Embryonic facial prominence (tissue), 1 donor: ENCODE data around the gene GFOD2.

ENCODE experiments used
- DNase-seq: peaks from one replicate; pipeline ENCODE4 v3.0.0-alpha.2; 2016; ENCODE audit errors: extremely low spot score

GFOD2 gene

DNA sequence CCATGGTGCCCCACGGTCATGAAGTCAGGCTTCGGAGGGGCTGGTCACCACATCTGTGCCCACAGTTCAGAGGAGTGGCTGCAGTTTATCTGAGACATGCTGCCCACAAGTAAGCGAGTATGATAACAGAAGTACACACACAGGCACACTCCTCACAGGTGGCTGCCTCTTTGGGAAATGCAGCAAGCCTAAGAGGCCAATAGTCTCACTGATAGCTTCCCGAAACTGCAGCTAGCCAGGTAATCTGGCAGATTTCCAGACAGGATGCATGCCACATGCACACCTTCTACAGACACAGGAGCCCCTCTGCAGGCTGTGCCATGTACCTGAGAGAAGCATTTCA is 12.6 kb upstream of the GFOD2 start:
- DNase-seq: no peak

DNA sequence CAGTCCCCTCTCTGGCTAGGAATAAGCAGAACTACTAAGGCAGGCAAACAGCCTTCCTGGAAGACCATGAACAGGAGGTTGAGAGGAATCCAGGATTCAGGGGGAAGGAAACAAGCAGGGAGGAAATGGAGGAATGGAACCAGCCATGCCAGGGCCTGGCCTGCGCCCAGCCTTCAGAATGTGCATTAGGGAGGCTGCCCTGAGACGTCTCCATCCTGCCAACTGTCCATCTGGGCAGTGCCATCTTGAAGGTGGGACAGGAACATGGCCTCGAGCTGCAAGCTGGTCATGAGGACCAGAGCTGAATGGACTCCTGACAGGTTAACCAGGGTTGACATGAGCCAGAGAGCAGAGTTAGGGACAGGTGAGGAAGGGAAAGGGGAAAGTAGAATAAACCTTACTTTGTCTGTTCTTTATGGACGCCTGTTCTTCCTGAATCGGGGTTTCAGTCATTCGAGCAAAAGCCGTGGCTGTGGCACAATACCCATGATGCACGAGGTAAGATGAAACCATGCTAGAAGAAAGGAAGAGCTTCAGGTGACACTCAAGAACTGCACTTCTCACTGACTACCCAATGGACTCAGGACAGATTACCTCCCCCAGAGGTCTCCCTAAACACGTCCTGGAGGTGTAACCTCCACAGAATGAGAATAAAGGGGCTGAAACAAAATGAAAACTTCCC is 12.1 kb upstream of the GFOD2 start:
- DNase-seq: no peak

DNA sequence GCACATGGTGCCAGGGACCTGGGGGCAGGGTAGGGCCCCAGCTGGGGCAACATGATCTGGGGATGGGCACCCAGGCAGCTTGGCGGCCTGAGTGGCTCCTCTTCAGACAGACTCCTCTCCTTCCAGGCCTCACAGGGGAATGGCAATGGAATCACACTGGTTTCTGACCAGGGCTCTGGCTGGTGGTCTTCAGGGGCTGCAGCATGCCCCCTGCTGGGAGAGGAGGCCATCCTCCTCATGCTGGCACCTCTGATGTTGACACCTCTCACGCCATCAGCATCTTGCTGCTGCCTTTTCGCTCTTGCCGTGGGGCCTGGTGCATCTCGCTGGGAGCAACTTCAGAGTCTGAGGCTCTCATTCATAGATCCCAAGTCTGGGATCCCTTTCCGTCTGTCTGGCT is 11.2 kb upstream of the GFOD2 start:
- peak; percentile 3 for DNase-seq

DNA sequence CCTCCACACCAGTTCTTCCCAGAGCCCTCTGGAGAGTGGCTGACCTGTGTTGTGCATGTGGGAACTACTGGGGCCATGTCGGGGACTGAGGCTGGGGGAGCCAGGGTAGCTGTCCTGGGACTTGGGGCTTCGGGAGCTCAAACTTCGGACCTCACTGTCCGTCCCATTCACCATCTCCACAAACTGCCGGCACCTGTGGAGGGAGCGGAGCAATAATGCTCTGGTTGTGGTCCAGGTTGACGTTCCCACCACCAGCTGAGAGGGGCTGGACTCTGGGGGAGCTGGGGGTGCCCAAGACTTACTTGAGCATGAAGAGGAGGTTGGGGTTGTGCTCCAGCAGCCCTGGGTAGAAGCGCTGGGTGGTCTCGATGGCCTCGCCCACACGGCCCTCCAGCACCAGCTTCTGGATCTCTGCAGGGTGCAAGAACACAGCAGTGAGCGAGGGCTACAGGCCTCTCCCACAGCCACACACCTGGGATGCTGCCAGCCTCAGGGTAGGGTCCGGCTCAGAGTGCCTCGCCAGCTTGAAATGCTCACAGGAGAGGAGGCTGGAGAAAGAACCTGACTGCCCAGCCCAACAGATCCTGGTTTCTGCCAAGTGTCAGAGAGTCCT is 10.6 kb upstream of the GFOD2 start:
- DNase-seq: no peak

DNA sequence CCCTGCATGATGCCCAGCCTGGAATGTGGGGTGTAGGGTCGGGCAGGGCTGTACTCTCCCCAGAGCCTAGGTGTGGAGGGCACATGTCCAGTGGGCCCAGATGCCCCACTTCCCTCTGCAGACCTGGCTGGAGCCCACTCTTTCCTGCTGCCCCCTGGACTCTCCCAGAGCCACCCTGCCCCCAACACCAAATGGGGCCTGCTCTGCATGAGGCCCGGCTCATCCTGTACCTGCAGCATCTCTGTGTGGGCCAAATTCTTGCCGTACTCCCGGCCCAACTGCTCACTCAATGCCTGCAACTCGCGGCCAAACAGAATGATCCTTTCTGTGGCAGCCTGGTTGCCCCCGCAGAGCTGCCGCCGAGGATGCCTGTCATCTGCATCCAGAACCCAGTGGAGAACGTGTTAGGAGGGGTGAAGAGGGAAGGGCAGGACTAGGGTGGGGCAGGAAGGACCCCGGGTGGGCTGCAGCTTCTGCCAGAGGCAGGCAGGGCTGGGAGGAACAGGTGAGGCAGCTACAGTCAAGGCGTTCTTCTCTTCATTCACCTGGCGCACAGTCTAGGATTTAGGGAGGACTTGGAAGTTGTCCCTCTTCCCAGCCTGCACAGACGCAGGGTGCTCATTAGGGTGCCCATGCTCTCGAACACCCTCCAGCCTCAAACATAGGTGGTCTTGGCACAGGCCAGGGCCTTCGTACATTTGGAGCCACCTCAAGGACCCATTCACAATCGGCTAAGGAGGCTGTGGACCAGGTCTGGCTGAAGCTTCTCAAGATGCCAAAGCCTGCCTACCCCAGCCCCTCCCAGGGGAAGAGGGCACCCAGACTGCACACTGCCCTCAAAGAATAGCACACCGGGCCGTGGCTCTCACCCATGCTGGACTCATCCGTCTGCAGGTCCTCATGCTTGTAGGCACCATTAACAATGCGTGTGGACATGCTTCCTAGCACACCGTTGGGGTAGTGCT is 8.7 kb upstream of the GFOD2 start:
- DNase-seq: no peak

DNA sequence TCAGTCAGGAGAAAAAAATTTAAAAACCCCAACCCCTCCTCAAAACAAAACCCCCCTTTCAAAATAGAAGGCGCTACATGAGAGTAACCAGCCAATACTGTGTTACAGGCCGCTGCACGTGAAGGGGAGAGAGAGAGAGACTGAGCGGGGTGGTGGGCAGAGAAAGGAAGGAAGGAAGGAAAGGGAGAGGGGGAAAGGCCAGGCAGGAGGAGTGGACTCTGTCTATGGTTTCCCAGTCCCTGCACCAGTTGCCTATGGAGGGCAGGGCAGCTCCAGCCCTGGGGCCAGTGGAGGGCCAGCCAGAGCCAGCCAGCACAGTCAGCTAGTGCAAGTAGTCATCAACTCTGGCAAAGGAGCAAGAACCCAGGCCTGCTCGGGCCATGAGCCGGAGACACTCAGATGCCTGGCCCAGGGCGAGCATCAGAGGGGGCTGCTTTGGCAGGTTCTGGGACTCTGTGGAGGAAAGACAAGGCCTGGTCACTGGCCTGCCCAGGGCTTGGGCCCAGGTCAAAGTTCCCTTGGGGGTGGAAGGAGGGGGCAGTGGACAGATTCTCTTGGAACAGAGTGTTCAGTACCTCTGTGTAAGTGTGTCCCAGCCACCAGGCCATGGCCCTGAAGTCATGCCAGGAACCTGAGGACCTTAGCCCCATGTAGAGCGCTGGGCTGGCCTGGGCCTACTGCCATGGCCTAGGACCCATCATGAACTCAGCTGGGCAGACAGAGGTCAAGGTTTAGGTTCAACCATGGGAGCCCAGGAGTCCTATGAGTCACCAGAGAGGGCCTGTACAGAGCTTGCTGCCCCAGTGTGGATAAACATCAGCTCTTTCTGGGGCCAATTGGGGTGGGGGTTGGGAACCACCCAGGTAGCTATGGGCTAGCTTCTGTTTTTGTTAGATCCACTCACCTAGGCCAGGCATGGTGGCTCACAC is 7.3 kb upstream of the GFOD2 start:
- DNase-seq: no peak

DNA sequence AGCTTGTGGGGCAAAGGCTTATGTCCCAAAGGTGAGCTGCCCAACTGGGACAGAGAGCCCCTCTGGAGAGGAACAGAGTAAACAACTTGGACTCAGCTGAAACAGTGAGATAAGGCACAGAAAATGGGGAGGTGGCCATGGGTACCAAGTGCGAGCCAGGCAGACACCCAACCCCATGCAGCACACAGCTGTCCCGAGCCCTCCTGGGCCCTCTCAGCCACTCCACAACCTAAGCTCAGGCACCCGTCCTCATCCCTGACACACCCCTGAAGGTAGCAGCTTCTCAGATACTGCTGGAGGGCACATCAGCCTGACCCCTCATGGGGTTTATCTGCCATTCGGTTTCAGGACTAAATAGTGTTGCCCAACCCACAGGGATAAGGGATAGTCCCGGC is 4.8 kb upstream of the GFOD2 start:
- DNase-seq: no peak

DNA sequence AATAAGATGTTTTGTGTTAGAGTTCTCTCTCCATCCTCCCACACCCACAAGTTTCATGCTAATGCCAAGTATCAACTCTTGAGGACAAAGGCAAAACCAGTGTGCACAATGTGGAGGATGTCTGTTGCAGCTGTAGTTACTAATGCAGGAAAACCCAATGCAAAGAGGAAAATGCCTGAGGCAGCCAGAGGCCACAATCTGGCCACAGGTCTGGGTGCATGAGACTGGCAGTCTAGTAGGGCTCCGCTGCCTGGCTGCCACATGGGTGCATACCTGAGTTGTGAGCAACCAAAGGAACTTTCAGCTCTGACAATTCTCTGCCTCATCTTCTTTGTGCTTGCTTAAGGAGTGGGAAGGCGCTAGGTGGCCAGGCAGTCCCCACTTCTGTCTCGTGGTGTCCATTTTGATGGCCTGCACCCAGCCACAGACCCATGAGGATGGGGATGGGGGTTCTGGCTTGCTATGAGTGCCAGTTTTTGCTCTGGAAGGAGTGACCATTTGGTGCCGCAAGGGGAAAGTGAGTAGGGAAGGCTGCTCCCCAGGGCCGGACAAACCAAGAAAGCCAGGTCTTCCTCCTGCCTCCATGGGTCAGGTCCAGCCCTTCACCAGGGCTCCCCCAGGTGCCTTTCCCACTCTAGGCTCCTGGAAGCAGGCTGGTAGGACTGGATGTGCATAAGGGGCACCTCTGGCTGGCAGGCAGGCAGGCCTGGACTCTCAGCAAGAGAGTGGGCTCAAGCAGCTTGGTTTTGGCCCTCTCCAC is 4.2 kb upstream of the GFOD2 start:
- no peak for DNase-seq

DNA sequence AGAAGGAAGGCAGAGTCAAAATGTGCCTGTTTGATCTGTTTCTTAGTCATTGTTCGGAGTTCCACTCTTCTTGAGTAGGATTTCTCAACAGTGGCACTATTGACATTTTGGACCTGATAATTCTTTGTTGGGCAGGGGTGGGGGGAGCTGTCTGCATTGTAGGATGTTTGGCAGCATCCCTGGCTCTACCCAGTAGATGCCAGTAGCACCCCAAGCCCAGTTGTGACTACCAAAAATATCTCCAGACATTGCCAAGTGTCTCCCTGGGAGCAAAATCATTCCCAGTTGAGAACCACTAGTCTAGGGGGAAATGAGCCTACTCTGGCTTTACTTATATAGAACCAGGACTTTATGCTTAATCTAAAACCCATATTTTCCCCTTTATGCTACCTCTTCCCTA is 1.1 kb upstream of the GFOD2 start:
- no peak for DNase-seq

DNA sequence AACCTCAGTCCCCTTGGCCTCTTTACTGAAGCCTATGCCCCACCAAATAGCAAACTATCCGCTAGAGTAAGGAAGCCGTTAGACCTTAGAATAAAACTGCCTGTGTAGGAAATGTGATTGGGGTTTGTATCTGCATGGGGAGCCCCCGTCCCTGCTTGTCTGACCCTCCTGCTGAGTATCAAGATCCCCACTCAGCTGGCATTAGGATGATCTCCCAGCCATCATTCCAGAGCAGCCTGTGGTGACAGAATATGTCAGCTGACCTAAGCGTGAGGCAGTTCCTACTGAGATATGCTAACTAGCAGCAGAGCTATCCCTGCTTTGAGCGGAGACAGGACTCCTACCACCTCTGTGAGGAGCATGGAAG is 645 bp upstream of the GFOD2 start:
- DNase-seq: no peak

DNA sequence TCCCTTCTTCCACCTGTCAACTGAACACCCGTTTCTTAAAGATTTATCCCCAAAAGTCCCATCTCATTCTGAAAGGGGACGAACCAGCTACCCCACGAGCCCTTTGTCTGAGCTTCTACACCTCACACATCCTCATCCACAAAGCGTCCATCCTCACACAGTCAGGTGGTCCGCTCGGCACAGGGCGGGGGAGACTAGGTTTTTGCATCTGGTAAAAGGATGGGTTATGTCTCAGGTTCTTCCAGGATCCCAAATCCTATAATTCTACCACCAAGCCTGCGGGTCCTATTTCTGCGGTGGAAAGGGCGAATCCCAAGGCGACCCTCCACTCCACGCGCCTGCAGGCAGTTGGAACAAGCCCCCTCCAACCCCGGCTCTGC is 458 bp downstream of the GFOD2 start:
- no peak for DNase-seq

DNA sequence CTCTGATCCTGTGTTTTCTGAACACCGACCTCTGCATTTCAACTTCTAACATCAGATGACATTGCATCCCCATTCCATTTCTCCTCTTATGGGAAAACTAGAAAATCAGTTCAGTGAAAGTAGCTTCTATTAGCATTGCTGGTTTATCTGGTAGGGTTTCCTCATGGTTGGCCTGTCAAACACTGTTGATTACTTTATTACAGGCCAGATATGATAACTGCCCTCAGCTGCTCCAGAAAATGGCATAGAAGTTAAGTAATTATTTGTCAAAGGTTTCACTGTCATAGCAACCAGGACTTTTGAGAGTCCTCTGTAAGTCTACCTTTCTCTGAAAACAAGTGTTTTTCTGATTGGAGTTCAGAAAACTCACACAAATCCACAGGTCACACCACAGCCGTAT is 3.0 kb downstream of the GFOD2 start:
- DNase-seq: no peak

DNA sequence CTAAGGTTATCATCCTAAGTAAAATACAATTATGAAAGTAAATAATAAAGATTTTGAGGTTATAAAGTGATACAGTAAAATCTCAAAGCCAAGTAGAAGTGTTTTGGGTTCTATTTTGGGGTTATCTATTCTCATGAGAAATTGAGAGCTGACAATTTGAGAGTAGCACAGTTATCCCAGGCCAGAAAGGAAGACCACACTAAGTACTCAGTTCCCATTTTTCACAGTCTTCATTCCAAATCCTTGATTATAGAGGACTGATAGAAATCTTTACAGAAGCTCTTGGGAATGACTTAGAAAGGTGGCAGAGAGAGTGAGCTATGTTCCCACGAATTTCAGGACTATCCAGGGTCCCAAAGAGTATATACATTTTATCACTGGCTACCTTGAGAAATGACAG is 4.6 kb downstream of the GFOD2 start:
- DNase-seq: no peak

DNA sequence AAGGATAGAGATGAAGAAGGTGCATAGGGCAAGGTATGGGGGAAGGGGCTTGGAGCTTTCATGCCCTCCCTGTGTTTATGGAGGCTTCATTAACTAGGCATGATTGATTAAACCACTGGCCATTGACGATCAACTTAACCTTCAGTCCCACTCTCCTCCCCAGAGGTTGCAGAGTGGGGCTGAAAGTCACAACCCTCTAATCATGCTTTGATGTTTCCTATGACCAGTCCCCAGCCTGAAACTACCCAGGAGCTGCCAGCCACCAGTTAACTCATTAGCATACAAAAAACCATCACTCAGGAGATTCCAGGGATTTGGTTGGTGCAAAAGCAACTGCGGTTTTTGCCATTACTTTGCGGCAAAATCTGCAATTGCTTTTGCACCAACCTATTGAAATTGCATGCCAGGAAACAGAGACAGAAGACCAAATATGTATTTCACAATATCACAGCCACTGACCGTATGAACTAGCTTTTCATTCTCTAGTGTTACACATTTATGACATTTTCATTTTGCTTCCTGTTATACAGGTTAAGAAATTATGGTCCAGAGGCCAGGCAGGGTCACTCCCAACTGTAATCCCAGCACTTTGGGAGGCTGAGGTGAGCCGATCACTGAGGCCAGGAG is 5.4 kb downstream of the GFOD2 start:
- no peak for DNase-seq

DNA sequence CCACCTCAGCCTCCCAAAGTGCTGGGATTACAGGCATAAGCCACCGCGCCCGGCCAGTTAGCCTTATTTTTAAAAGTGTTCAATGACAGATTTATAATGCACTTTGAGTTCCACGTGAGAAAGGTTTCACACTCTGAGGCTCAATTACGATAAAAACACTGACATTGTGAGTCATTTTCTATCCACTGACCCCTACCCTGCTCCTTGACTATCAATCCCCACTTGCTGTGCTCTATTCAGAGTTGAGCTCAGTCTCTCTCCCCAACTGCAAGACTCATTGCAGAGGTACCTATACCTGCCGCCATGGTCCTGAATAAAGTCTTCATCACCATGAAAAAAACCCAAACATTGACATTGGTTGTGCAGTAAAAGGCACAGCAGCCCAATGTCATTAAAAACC is 8.5 kb downstream of the GFOD2 start:
- no peak for DNase-seq

DNA sequence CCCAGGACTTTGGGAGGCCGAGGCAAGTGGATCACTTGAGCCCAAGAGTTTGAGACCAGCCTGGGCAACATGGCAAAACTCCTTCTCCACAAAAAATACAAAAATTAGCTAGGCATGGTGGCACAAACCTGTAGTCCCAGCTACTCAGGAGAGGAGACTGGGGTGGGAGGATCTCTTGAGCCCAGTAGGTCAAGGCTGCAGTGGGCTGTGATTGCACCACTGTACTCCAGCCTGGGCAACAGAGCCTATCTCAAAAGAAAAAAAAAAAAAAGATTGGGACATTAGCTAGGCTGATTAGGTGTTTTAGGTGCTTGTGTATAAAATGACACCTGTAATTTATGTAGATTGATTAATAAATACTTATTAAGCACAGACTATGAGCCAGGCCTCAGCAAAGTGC is 10.1 kb downstream of the GFOD2 start:
- DNase-seq: no peak

DNA sequence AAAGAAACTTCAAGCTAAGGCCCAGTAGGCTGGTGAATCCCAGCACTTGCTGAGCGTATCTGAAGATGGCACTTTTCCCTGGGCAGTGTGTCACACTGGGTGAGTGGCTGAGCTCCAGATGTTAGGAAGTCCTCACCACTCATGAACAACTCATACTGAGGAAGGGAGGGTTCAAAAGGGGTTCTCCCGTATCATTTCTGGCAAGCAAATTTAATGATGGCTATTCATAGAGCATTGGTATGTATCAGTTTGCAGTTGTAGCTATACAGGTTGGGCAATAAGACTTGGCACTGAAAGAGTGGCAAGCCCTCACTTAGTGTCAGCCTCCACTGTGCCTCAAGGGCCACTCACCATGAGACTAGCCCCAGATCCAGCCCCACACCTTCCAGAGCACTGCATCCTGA is 10.7 kb downstream of the GFOD2 start:
- no peak for DNase-seq

DNA sequence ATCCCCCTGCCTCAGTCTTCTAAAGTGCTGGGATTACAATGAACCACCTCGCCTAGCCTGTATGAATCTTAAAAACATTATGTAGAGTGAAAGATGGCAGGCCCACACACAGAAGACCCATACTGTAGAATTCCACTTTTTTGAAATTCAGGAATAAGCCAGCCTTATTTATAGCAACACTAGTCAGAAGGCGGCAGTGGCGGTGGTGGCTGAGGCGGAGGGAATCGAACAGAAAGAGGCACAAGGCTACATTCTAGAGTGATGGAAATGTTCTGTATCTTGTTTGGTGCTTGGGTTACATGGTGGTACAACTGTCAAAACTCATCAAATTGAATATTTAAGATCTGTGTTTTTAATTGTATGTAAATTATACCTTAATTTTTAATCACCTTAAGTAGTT is 11.3 kb downstream of the GFOD2 start:
- no peak for DNase-seq

DNA sequence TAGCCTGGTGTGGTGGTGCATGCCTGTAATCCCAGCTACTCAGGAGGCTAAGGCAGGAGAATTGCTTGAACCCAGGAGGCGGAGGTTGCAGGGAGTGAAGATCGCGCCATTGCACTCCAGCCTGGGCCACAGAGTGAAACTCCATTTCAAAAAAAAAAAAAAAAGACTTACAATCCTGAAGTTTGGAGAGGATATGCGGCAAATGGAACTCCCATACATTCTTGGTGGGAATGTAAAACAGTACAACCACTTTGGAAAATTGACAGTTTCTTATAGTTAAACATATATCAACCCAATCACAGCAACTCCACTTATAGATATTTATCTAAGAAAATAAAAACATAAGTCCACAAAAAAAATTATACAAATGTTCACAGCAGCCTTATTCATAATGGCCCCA is 11.9 kb downstream of the GFOD2 start:
- DNase-seq: no peak

DNA sequence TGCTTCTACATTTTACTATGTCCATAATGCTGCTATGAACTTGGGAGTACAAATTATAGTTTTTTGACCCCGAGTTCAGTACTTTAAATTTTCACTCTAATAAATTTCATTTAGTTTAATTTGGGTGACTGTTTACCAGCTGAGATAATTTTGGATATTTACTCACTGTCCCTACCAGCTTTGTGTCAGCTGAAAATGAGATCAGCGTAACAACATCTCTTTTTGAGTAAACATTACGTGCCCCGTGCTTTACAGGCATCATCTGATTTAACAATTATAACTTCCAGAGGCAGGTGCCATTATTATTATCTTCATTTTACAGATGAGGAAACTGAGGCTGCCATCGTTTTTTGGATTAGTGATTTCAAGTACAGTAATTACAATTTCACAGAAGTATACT is 15.0 kb downstream of the GFOD2 start:
- DNase-seq: no peak

DNA sequence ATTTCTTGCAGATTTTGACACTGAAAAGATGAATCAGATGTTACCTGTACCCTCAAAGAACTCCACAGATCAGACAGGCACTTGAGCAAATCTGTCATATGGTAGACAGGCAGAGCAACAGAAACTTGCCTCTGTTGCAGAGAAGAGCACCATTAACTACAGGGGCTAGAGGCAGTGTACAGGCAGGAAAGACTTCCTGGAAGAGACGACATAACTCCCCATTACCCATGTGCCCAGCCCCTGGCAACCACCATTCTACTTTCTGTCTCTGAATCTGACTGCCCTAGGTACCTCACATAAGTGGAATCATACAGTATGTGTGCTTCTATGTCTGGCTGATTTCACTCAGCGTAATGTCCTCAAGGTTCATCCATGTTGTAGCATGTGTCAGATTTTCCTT is 15.5 kb downstream of the GFOD2 start:
- no peak for DNase-seq
